Measurements from ENCODE around the gene PAIP1. TPM values are rescaled to one million over a fixed set of nuclear protein-coding genes. Genes with fewer than 3 reads are reported as not detected.
"Not testable (repeated sequence)": the region's sequence is repeated elsewhere in the genome, so short reads cannot be mapped to it uniquely, and the experiment has no call there.

PAIP1 gene
- total RNA-seq, 2 donors from 2014 or later = 84.6 to 150 TPM

GRCh38 chr5:43555895-43556606 is 826 bp downstream of the PAIP1 start:
- no peaks in the 10 kb centered on the region for H3K4me1 ChIP-seq (replicated peaks)
- no peaks in the 10 kb centered on the region for H3K9me3 ChIP-seq
- DNase-seq (ENCODE audit: low spot score) = peak; percentile 67
- peak in 1 of 4 experiments; percentile 8 for TF ChIP-seq CTCF (IDR thresholded peaks at IDR 0.05)
- TF ChIP-seq POLR2AphosphoS5 (IDR thresholded peaks at IDR 0.05) = peak; percentile 20
- peak; percentile 8 for TF ChIP-seq POLR2A (IDR thresholded peaks at IDR 0.05)
- intact Hi-C loops (cut with DNase I) = loop anchor here (2.0 to 5.0 kb wide), 2 partner anchors 17 to 39 kb away; partner anchors contain the start of gene C5orf34
- WGBS = under 1% methylated on average over 42 of the region's 44 CpGs
- peak overlapping the region; percentile 93 to 97 for H3K27ac ChIP-seq
- no peaks in the 10 kb centered on the region for H3K27me3 ChIP-seq (replicated peaks; ENCODE audit: insufficient read depth)
- H3K4me3 ChIP-seq = peak overlapping the region; percentile 70 to 85
- H3K36me3 ChIP-seq = no peaks in the 10 kb centered on the region

GRCh38 chr5:43554497-43554896 is 2.4 kb downstream of the PAIP1 start:
- no peak for TF ChIP-seq POLR2A (IDR thresholded peaks at IDR 0.05)
- no peak for TF ChIP-seq POLR2AphosphoS5 (IDR thresholded peaks at IDR 0.05)
- no peak for TF ChIP-seq CTCF (IDR thresholded peaks at IDR 0.05)
- H3K27ac ChIP-seq = no peak overlapping the region
- H3K4me3 ChIP-seq = no peak overlapping the region
- H3K27me3 ChIP-seq (replicated peaks; ENCODE audit: insufficient read depth) = no peaks in the 10 kb centered on the region
- no peaks in the 10 kb centered on the region for H3K9me3 ChIP-seq
- DNase-seq (ENCODE audit: low spot score) = no peak
- no peaks in the 10 kb centered on the region for H3K36me3 ChIP-seq
- 89% methylated on average over 1 of the region's 1 CpG for WGBS
- H3K4me1 ChIP-seq (replicated peaks) = no peaks in the 10 kb centered on the region
- intact Hi-C loops (cut with DNase I) = no loop called here

GRCh38 chr5:43553381-43553780 is 3.5 kb downstream of the PAIP1 start:
- H3K4me3 ChIP-seq = no peak overlapping the region
- H3K27me3 ChIP-seq (replicated peaks; ENCODE audit: insufficient read depth) = no peaks in the 10 kb centered on the region
- H3K9me3 ChIP-seq = no peaks in the 10 kb centered on the region
- no peaks in the 10 kb centered on the region for H3K4me1 ChIP-seq (replicated peaks)
- WGBS = 82% methylated on average over 2 of the region's 2 CpGs
- intact Hi-C loops (cut with DNase I) = no loop called here
- TF ChIP-seq CTCF (IDR thresholded peaks at IDR 0.05) (no peak), POLR2AphosphoS5 (IDR thresholded peaks at IDR 0.05) (no peak), POLR2A (IDR thresholded peaks at IDR 0.05) (no peak)
- no peak for DNase-seq (ENCODE audit: low spot score)
- H3K36me3 ChIP-seq = no peaks in the 10 kb centered on the region
- no peak overlapping the region for H3K27ac ChIP-seq

- no peak for TF ChIP-seq CTCF (IDR thresholded peaks at IDR 0.05)
- no peak for TF ChIP-seq POLR2AphosphoS5 (IDR thresholded peaks at IDR 0.05)
- TF ChIP-seq POLR2A (IDR thresholded peaks at IDR 0.05) = no peak
- no peak for DNase-seq (ENCODE audit: low spot score)
Measured at GRCh38 chr5:43551731-43552130, 5.1 kb downstream of the PAIP1 start.

GRCh38 chr5:43549272-43549671 is 7.6 kb downstream of the PAIP1 start:
- intact Hi-C loops (cut with DNase I); H3K9me3 ChIP-seq; H3K4me3 ChIP-seq; H3K4me1 ChIP-seq (replicated peaks); H3K36me3 ChIP-seq; H3K27ac ChIP-seq; H3K27me3 ChIP-seq (replicated peaks; ENCODE audit: insufficient read depth); DNase-seq (ENCODE audit: low spot score): not testable (repeated sequence)
- WGBS = 94% methylated on average over 8 of the region's 8 CpGs

More at GRCh38 chr5:43551731-43552130, 5.1 kb downstream of the PAIP1 start:
- no peaks in the 10 kb centered on the region for H3K27me3 ChIP-seq (replicated peaks; ENCODE audit: insufficient read depth)
- H3K36me3 ChIP-seq = no peaks in the 10 kb centered on the region
- no peak overlapping the region for H3K4me3 ChIP-seq
- H3K4me1 ChIP-seq (replicated peaks) = no peaks in the 10 kb centered on the region
- intact Hi-C loops (cut with DNase I) = no loop called here
- H3K27ac ChIP-seq = no peak overlapping the region
- H3K9me3 ChIP-seq = no peaks in the 10 kb centered on the region
- WGBS = 59% methylated on average over 2 of the region's 2 CpGs
